ENCODE measurements around the gene RAPGEF6.

Gene RAPGEF6

DNA sequence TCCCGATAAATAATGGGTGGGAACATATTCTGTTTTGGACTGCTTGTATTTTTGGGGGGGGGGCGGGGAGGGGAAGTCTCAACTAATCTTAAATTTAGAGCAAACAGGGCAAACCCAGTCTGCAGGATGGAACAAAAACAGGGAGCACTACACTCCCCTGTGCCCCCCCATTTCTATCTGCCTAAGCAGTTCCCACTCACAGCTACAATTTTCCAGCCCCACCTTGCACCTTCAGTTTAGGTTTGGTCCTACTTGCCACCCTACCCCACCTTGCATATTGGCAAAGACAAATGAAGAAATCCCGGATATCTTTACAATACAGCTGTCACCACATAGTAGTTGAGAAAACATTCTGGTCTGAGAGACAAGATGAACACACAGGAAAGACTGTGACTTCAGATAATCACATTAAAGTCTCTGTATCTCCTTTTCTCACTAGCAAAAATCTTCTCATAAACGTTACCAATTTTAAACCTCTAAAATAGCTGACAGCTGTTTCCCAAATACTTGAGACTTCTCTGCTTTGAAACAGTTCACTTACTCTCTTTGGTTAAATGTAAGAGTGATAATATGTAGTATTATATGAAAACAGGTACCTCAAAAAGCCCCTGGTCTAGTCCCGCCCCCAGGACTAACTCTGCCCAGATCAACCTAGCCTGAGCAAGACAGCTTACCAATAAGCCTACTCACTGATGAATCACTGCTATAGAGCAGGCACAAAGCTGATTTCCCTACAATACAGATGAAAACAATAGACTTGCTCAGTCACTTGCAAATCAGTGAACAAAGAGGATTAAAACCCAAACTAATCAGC is 5.2 kb upstream of the RAPGEF6 start:
- Mint-ChIP-seq H3K4me3 (no peak overlapping the region), H3K27me3 (ENCODE audit: low read depth, poor library complexity) (no peaks in the 10 kb centered on the region), H3K36me3 (ENCODE audit: low read depth) (peaks cover 16% of the 10 kb centered on the region), H3K9me3 (no peaks in the 10 kb centered on the region), H3K27ac (peak overlapping the region; percentile 64), H3K4me1 (peaks cover 8% of the 10 kb centered on the region)
- TF ChIP-seq, protein P1, sequence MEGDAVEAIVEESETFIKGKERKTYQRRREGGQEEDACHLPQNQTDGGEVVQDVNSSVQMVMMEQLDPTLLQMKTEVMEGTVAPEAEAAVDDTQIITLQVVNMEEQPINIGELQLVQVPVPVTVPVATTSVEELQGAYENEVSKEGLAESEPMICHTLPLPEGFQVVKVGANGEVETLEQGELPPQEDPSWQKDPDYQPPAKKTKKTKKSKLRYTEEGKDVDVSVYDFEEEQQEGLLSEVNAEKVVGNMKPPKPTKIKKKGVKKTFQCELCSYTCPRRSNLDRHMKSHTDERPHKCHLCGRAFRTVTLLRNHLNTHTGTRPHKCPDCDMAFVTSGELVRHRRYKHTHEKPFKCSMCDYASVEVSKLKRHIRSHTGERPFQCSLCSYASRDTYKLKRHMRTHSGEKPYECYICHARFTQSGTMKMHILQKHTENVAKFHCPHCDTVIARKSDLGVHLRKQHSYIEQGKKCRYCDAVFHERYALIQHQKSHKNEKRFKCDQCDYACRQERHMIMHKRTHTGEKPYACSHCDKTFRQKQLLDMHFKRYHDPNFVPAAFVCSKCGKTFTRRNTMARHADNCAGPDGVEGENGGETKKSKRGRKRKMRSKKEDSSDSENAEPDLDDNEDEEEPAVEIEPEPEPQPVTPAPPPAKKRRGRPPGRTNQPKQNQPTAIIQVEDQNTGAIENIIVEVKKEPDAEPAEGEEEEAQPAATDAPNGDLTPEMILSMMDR (IDR thresholded peaks at IDR 0.05), result no peak
- no peak for DNase-seq

DNA sequence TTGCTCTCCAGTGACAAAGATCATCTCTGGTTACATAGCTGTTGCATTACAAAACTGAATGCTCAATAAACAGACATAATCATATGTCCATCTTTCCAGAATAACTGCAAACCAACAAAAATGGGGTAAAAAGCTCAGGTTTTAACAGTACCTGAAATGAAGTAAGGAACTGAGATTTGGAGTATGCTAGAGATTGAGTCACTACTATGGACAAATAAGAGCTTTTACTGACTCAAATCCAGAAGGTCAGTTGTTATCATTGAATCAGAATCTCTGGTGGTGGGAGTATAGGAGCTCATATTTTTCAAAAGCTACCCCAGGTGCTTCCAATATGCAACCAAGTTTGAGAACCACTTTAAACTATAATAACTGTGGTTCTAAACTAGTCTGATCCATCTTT is 4.1 kb upstream of the RAPGEF6 start:
- no peak overlapping the region for H3K27ac Mint-ChIP-seq
- TF ChIP-seq, protein P1 (IDR thresholded peaks at IDR 0.05), result no peak
- peaks cover 5% of the 10 kb centered on the region for H3K36me3 Mint-ChIP-seq (ENCODE audit: low read depth)
- H3K4me3 Mint-ChIP-seq, result no peak overlapping the region
- H3K4me1 Mint-ChIP-seq, result peaks cover 13% of the 10 kb centered on the region
- no peaks in the 10 kb centered on the region for H3K27me3 Mint-ChIP-seq (ENCODE audit: low read depth, poor library complexity)
- no peaks in the 10 kb centered on the region for H3K9me3 Mint-ChIP-seq
- DNase-seq, result no peak

DNA sequence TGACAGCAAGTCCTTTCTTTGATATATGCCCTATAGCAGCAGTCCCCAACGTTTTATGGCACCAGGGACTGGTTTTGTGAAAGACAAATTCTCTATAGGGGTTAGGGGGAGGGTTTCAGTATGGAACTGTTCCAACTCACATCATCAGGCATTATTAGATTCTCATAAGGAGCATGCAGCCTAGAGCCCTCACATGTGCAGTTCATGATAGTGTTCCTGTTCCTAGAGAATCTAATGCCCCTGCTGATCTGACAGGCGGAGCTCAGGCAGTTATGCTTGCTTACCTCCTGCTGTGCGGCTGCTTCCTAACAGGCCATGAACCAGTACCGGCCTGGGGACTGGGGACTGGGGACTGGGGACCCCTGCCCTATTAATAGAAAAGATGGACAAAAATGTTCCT is 2.7 kb upstream of the RAPGEF6 start:
- TF ChIP-seq, protein P1 (IDR thresholded peaks at IDR 0.05), result no peak
- Mint-ChIP-seq H3K9me3 (no peaks in the 10 kb centered on the region), H3K36me3 (ENCODE audit: low read depth) (peaks cover 4% of the 10 kb centered on the region), H3K27ac (no peak overlapping the region), H3K4me1 (peaks cover 18% of the 10 kb centered on the region), H3K4me3 (no peak overlapping the region), H3K27me3 (ENCODE audit: low read depth, poor library complexity) (no peaks in the 10 kb centered on the region)
- no peak for DNase-seq

DNA sequence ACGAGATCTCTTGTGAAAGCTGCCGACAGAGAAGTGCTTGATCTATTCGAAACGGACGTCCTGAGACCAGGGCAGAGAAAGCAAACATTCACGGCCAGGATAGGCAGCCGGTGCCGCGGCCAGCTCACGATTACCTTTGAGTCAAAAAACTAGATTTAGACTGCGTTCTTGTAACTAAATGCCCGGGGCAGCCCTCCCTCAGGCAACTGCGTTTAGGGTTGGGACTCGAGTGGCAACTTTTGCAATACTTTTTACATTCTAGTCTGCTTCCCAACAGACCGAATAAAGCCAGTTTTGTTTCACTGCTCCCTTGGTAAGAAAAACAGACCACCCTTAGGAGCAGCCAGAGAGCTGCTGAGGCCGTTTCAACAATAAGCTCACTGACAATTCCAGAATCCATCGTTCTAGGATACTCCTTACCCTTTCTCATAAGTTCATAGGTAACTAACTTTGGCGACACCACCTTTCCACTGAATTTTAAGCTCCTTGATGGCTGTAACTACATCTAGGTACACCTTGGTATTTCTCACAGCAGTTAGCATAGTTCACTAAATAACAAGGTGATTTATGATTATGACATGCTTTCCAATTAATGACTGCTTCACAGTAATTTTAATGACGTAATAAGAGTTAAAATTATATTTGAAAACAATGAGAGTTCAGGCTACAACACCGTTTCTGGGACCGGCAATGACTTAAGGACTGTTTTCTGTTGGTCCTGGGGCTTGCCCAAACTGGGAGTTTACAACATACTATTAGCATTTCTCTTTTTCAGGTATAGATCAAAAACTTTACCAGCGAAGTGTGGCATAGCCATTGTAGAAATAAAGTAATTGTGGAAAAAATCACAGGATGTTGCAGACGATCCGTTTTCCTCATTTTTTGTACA is 899 bp upstream of the RAPGEF6 start:
- Mint-ChIP-seq H3K4me3 (peak overlapping the region; percentile 97), H3K36me3 (ENCODE audit: low read depth) (no peaks in the 10 kb centered on the region), H3K4me1 (peaks cover 18% of the 10 kb centered on the region), H3K27me3 (ENCODE audit: low read depth, poor library complexity) (no peaks in the 10 kb centered on the region), H3K27ac (peak overlapping the region; percentile 99), H3K9me3 (no peaks in the 10 kb centered on the region)
- DNase-seq, result no peak
- TF ChIP-seq, protein P1 (IDR thresholded peaks at IDR 0.05), result no peak

DNA sequence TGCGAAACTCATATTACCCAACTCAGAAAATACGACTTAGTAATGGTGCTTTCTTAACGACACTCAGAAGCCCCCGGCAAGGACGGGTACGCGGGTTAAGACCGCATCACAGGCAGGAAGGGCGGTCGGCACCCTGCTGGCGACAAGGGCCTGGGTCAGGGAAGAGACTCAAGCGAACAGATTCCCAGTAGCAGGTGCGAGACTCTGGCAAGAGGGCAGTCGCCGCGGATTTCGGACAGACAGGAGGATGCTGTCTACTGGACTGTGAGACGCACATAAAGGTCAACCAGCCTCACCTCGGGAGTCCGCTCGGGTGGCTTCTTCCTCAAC is 398 bp downstream of the RAPGEF6 start:
- Mint-ChIP-seq H3K4me1 (peaks cover 18% of the 10 kb centered on the region), H3K36me3 (ENCODE audit: low read depth) (no peaks in the 10 kb centered on the region), H3K27me3 (ENCODE audit: low read depth, poor library complexity) (no peaks in the 10 kb centered on the region), H3K4me3 (peak overlapping the region; percentile 97), H3K27ac (peak overlapping the region; percentile 99), H3K9me3 (no peaks in the 10 kb centered on the region)
- TF ChIP-seq, protein P1 (IDR thresholded peaks at IDR 0.05), result no peak
- peak; percentile 68 for DNase-seq
